Natural killer cell (primary cell): Measurements from ENCODE around the gene ARID5A. TPM values are rescaled to one million over a fixed set of nuclear protein-coding genes. Genes with fewer than 3 reads are reported as not detected.
A peak's percentile ranks its signal among the peaks of the same experiment; 100 is the strongest.

Experiments
- ATAC-seq, 3 donors: fragments of 150-1000 bp in 2 of 3; fragments of 200-7000 bp in 1 of 3; cut with Tn5 transposase; 1 replicate in 1 of 3; 2 replicates in 2 of 3; pipeline ENCODE4 v1.10.0; 2021; ENCODE audit warnings: mild to moderate bottlenecking in 2 of 3, moderate library complexity in 2 of 3
- DNase-seq, 2 donors: peaks; one replicate each; pipeline versions ENCODE4 v3.0.0 to v3.0.0-alpha.2; 2013 to 2021; ENCODE audit warnings: mixed read lengths in 1 of 2
- H3K27ac ChIP-seq: one replicate; pipeline ENCODE4 v1.5.1; 2013; ENCODE audit warnings: mild to moderate bottlenecking, low read length
- H3K27me3 ChIP-seq: one replicate; pipeline ENCODE4 v1.6.1; 2013; ENCODE audit warnings: low read length; ENCODE audit not compliant: control insufficient read depth, insufficient read depth
- H3K36me3 ChIP-seq: one replicate; pipeline ENCODE4 v1.6.1; 2013; ENCODE audit warnings: low read length; ENCODE audit not compliant: control insufficient read depth, insufficient read depth
- H3K4me1 ChIP-seq: one replicate; pipeline ENCODE4 v1.6.1; 2013; ENCODE audit warnings: low read length; ENCODE audit not compliant: control insufficient read depth, insufficient read depth
- H3K4me3 ChIP-seq: one replicate; pipeline ENCODE4 v1.5.1; 2013; ENCODE audit warnings: low read length
- H3K9me3 ChIP-seq: one replicate; pipeline ENCODE4 v1.6.1; 2013; ENCODE audit warnings: low read length; ENCODE audit not compliant: control insufficient read depth, insufficient read depth
- H3K27ac Mint-ChIP-seq, 2 donors: one replicate each; pipeline ENCODE4 v1.8.0; 2022; ENCODE audit warnings: mild to moderate bottlenecking in 2 of 2, mixed read lengths in 2 of 2, moderate library complexity in 1 of 2
- H3K27me3 Mint-ChIP-seq, 2 donors: one replicate each; pipeline ENCODE4 v1.8.0; 2022; ENCODE audit warnings: low read depth in 2 of 2, mixed read lengths in 2 of 2
- H3K36me3 Mint-ChIP-seq: one replicate; pipeline ENCODE4 v1.8.0; 2022; ENCODE audit warnings: mixed read lengths
- H3K4me1 Mint-ChIP-seq, 2 donors: one replicate each; pipeline ENCODE4 v1.8.0; 2022; ENCODE audit warnings: mixed read lengths in 2 of 2
- H3K4me3 Mint-ChIP-seq: one replicate; pipeline ENCODE4 v1.8.0; 2022; ENCODE audit warnings: mild to moderate bottlenecking, moderate library complexity, mixed read lengths
- H3K9me3 Mint-ChIP-seq, 2 donors: one replicate each; pipeline ENCODE4 v1.8.0; 2022; ENCODE audit warnings: mixed read lengths in 2 of 2
- WGBS: methylation state at CpG from one replicate; pipeline ENCODE4 v1.1.7; 2013; ENCODE audit warnings: missing lambda C conversion rate; ENCODE audit not compliant: insufficient coverage; 5-methylcytosine and 5-hydroxymethylcytosine counted together
- intact Hi-C: fragments of 100-400 bp; cut with micrococcal nuclease; formaldehyde crosslinking; loops from one replicate; pipeline ENCODE4 v1.14.2; 2022
- total RNA-seq, 4 donors: library from RNA; stranded (reverse); fragments of 120-200 nt in 1 of 4; gene quantifications; one replicate each; pipeline versions ENCODE4 v1.2.3 to v1.2.4, GENCODE V29; 2013 to 2022
- TF ChIP-seq, protein P1 (sequence below): fragments of 200-600 bp; IDR thresholded peaks from one replicate; pipeline ENCODE4 v1.8.0; 2022; ENCODE audit warnings: antibody characterized with exemption

The ARID5A gene
- total RNA-seq: 100 to 1,000 TPM in 2 of 3 donors, 10 to 100 TPM in 1; 90.9 to 117 (median 114) TPM
- 44.8 TPM for total RNA-seq (2013)

- TF ChIP-seq, protein P1, sequence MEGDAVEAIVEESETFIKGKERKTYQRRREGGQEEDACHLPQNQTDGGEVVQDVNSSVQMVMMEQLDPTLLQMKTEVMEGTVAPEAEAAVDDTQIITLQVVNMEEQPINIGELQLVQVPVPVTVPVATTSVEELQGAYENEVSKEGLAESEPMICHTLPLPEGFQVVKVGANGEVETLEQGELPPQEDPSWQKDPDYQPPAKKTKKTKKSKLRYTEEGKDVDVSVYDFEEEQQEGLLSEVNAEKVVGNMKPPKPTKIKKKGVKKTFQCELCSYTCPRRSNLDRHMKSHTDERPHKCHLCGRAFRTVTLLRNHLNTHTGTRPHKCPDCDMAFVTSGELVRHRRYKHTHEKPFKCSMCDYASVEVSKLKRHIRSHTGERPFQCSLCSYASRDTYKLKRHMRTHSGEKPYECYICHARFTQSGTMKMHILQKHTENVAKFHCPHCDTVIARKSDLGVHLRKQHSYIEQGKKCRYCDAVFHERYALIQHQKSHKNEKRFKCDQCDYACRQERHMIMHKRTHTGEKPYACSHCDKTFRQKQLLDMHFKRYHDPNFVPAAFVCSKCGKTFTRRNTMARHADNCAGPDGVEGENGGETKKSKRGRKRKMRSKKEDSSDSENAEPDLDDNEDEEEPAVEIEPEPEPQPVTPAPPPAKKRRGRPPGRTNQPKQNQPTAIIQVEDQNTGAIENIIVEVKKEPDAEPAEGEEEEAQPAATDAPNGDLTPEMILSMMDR: peak; percentile 41
- Mint-ChIP-seq H3K27ac (peak within 1 kb of the TSS; percentile 97 to 98), H3K36me3 (no peaks in the 10 kb centered on the region), H3K4me1 (peaks cover 53% of the 10 kb centered on the region in 2 donors), H3K27me3 (no peaks in the 10 kb centered on the region), H3K4me3 (peak within 1 kb of the TSS; percentile 98), H3K9me3 (no peaks in the 10 kb centered on the region)
- Histone ChIP-seq H3K36me3 (no peaks in the 10 kb centered on the region), H3K4me3 (peak within 1 kb of the TSS; percentile 94), H3K4me1 (peaks cover 65% of the 10 kb centered on the region), H3K9me3 (no peaks in the 10 kb centered on the region), H3K27me3 (no peaks in the 10 kb centered on the region), H3K27ac (peak within 1 kb of the TSS; percentile 95)
- peak; percentile 66 to 82 (median 67) for ATAC-seq
- peak; percentile 81 to 94 for DNase-seq
- intact Hi-C loops: loop anchor here (1.0 to 5.0 kb wide), 5 partner anchors 49 to 389 kb away; partner anchors contain the start of genes DUSP2, KANSL3 and SNRNP200
- WGBS: under 1% methylated on average over 69 of the region's 69 CpGs
Measured at GRCh38 chr2:96536445-96537065, at the start of gene ARID5A. ARID5A (plus strand) TSS chr2:96536752; CDS start chr2:96536827, 75 bp downstream.

- no peak overlapping the region for H3K27ac Mint-ChIP-seq
- 80% methylated on average over 1 of the region's 3 CpGs for WGBS
- intact Hi-C loops: loop anchor here (5.0 kb wide), 1 partner anchor 48 kb away; the partner anchor contains the start of gene ARID5A
- no peaks in the 10 kb centered on the region for H3K27me3 Mint-ChIP-seq
- Histone ChIP-seq H3K4me3 (no peak overlapping the region), H3K27me3 (no peaks in the 10 kb centered on the region), H3K9me3 (no peaks in the 10 kb centered on the region), H3K4me1 (peaks cover 13% of the 10 kb centered on the region), H3K27ac (no peak overlapping the region), H3K36me3 (no peaks in the 10 kb centered on the region)
- no peak for DNase-seq
- no peak overlapping the region for H3K4me3 Mint-ChIP-seq
- no peaks in the 10 kb centered on the region for H3K36me3 Mint-ChIP-seq
- no peaks in the 10 kb centered on the region for H3K9me3 Mint-ChIP-seq
- no peak for ATAC-seq
- TF ChIP-seq, protein P1: no peak
- peaks cover 18 to 23% of the 10 kb centered on the region in 2 donors for H3K4me1 Mint-ChIP-seq
Measured at GRCh38 chr2:96489261-96489660, 47.3 kb upstream of the ARID5A start.

DNA sequence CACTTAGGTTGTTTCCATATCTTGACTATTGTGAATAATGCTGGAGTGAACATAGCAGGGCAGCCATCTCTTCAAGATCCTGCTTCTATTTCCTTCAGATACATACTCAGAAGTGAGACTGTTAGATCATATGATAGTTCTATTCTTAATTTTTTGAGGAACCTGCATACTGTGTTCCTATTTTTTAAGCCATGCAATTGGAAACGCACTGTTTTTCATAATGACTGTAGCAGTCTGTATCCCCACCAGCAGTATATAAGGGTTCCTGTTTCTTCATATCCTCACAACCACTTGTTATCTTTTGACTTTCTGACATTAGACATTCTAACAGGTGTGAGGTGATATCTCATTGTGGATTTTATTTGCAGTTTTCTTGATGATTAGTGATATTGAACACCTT is 46.9 kb upstream of the ARID5A start:
- H3K4me3 Mint-ChIP-seq: no peak overlapping the region
- H3K9me3 Mint-ChIP-seq: no peaks in the 10 kb centered on the region
- TF ChIP-seq, protein P1: no peak

More for the DNA sequence above, 46.9 kb upstream of the ARID5A start:
- peaks cover 2% of the 10 kb centered on the region for H3K9me3 ChIP-seq
- H3K27me3 ChIP-seq: no peaks in the 10 kb centered on the region
- 7% methylated on average over 1 of the region's 1 CpG for WGBS
- H3K36me3 ChIP-seq: no peaks in the 10 kb centered on the region
- no peaks in the 10 kb centered on the region for H3K36me3 Mint-ChIP-seq
- intact Hi-C loops: loop anchor here (5.0 kb wide), 1 partner anchor 48 kb away; the partner anchor contains the start of gene ARID5A
- H3K27ac ChIP-seq: no peak overlapping the region
- DNase-seq (no peak), ATAC-seq (no peak)
- no peak overlapping the region for H3K4me3 ChIP-seq
- no peak overlapping the region for H3K27ac Mint-ChIP-seq
- no peaks in the 10 kb centered on the region for H3K27me3 Mint-ChIP-seq
- H3K4me1 ChIP-seq: peaks cover 13% of the 10 kb centered on the region
- H3K4me1 Mint-ChIP-seq: peaks cover 18 to 20% of the 10 kb centered on the region in 2 donors
